Natural killer cell (primary cell): ENCODE results near the gene FTO. TPM values are rescaled to one million over a fixed set of nuclear protein-coding genes. Genes with fewer than 3 reads are reported as not detected.

Experiments used
- ATAC-seq, 3 donors: fragments of 150-1000 bp in 2 of 3; fragments of 200-7000 bp in 1 of 3; cut with Tn5 transposase; 1 replicate in 1 of 3; 2 replicates in 2 of 3; pipeline ENCODE4 v1.10.0; 2021; ENCODE audit warnings: mild to moderate bottlenecking in 2 of 3, moderate library complexity in 2 of 3
- DNase-seq, 2 donors: peaks; one replicate each; pipeline versions ENCODE4 v3.0.0 to v3.0.0-alpha.2; 2013 to 2021; ENCODE audit warnings: mixed read lengths in 1 of 2
- H3K27ac ChIP-seq: one replicate; pipeline ENCODE4 v1.5.1; 2013; ENCODE audit warnings: mild to moderate bottlenecking, low read length
- H3K27me3 ChIP-seq: one replicate; pipeline ENCODE4 v1.6.1; 2013; ENCODE audit warnings: low read length; ENCODE audit not compliant: control insufficient read depth, insufficient read depth
- H3K36me3 ChIP-seq: one replicate; pipeline ENCODE4 v1.6.1; 2013; ENCODE audit warnings: low read length; ENCODE audit not compliant: control insufficient read depth, insufficient read depth
- H3K4me1 ChIP-seq: one replicate; pipeline ENCODE4 v1.6.1; 2013; ENCODE audit warnings: low read length; ENCODE audit not compliant: control insufficient read depth, insufficient read depth
- H3K4me3 ChIP-seq: one replicate; pipeline ENCODE4 v1.5.1; 2013; ENCODE audit warnings: low read length
- H3K9me3 ChIP-seq: one replicate; pipeline ENCODE4 v1.6.1; 2013; ENCODE audit warnings: low read length; ENCODE audit not compliant: control insufficient read depth, insufficient read depth
- H3K27ac Mint-ChIP-seq, 2 donors: one replicate each; pipeline ENCODE4 v1.8.0; 2022; ENCODE audit warnings: mild to moderate bottlenecking in 2 of 2, mixed read lengths in 2 of 2, moderate library complexity in 1 of 2
- H3K27me3 Mint-ChIP-seq, 2 donors: one replicate each; pipeline ENCODE4 v1.8.0; 2022; ENCODE audit warnings: low read depth in 2 of 2, mixed read lengths in 2 of 2
- H3K36me3 Mint-ChIP-seq: one replicate; pipeline ENCODE4 v1.8.0; 2022; ENCODE audit warnings: mixed read lengths
- H3K4me1 Mint-ChIP-seq, 2 donors: one replicate each; pipeline ENCODE4 v1.8.0; 2022; ENCODE audit warnings: mixed read lengths in 2 of 2
- H3K4me3 Mint-ChIP-seq: one replicate; pipeline ENCODE4 v1.8.0; 2022; ENCODE audit warnings: mild to moderate bottlenecking, moderate library complexity, mixed read lengths
- H3K9me3 Mint-ChIP-seq, 2 donors: one replicate each; pipeline ENCODE4 v1.8.0; 2022; ENCODE audit warnings: mixed read lengths in 2 of 2
- WGBS: methylation state at CpG from one replicate; pipeline ENCODE4 v1.1.7; 2013; ENCODE audit warnings: missing lambda C conversion rate; ENCODE audit not compliant: insufficient coverage; 5-methylcytosine and 5-hydroxymethylcytosine counted together
- intact Hi-C: fragments of 100-400 bp; cut with micrococcal nuclease; formaldehyde crosslinking; loops from one replicate; pipeline ENCODE4 v1.14.2; 2022
- total RNA-seq, 4 donors: library from RNA; stranded (reverse); fragments of 120-200 nt in 1 of 4; gene quantifications; one replicate each; pipeline versions ENCODE4 v1.2.3 to v1.2.4, GENCODE V29; 2013 to 2022
- TF ChIP-seq, protein P1 (sequence below): fragments of 200-600 bp; IDR thresholded peaks from one replicate; pipeline ENCODE4 v1.8.0; 2022; ENCODE audit warnings: antibody characterized with exemption

The FTO gene
- total RNA-seq, 3 donors from 2014 or later (not counting 1 experiment from before 2014, with no cell fraction given), result 55.4 to 70.5 (median 55.4) TPM

DNA sequence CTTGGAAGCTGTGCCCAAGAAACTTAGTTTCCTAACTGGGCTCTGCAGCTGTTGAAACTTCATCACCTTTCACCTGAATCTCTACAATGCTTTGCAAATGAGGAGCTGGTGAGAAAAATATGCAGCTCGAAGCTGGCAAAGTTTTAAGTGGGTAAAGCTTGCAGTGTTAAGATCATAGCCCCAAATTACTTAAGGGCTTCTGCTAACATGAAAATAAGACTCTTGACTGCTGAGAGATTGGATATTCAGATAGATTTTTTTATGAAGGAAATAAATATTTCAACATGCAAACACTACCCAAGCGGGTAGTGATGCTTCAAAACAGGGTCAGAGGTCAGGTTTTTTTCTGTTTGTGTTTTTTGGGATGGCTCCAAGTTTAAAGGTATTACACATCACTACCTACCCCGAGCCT is 278.7 kb downstream of the FTO start:
- H3K4me3 Mint-ChIP-seq, result no peak overlapping the region
- H3K36me3 ChIP-seq, result no peaks in the 10 kb centered on the region
- 100% methylated on average over 1 of the region's 3 CpGs for WGBS
- H3K4me3 ChIP-seq, result no peak overlapping the region
- H3K27ac ChIP-seq, result no peak overlapping the region
- DNase-seq, result no peak
- H3K9me3 ChIP-seq, result no peaks in the 10 kb centered on the region
- ATAC-seq, result no peak
- H3K27ac Mint-ChIP-seq, result no peak overlapping the region
- no peaks in the 10 kb centered on the region for H3K27me3 ChIP-seq
- TF ChIP-seq, protein P1, sequence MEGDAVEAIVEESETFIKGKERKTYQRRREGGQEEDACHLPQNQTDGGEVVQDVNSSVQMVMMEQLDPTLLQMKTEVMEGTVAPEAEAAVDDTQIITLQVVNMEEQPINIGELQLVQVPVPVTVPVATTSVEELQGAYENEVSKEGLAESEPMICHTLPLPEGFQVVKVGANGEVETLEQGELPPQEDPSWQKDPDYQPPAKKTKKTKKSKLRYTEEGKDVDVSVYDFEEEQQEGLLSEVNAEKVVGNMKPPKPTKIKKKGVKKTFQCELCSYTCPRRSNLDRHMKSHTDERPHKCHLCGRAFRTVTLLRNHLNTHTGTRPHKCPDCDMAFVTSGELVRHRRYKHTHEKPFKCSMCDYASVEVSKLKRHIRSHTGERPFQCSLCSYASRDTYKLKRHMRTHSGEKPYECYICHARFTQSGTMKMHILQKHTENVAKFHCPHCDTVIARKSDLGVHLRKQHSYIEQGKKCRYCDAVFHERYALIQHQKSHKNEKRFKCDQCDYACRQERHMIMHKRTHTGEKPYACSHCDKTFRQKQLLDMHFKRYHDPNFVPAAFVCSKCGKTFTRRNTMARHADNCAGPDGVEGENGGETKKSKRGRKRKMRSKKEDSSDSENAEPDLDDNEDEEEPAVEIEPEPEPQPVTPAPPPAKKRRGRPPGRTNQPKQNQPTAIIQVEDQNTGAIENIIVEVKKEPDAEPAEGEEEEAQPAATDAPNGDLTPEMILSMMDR, result no peak
- intact Hi-C loops, result no loop called here
- no peaks in the 10 kb centered on the region for H3K9me3 Mint-ChIP-seq
- H3K27me3 Mint-ChIP-seq, result no peaks in the 10 kb centered on the region
- H3K4me1 ChIP-seq, result no peaks in the 10 kb centered on the region
- H3K36me3 Mint-ChIP-seq, result no peaks in the 10 kb centered on the region
- no peaks in the 10 kb centered on the region for H3K4me1 Mint-ChIP-seq

DNA sequence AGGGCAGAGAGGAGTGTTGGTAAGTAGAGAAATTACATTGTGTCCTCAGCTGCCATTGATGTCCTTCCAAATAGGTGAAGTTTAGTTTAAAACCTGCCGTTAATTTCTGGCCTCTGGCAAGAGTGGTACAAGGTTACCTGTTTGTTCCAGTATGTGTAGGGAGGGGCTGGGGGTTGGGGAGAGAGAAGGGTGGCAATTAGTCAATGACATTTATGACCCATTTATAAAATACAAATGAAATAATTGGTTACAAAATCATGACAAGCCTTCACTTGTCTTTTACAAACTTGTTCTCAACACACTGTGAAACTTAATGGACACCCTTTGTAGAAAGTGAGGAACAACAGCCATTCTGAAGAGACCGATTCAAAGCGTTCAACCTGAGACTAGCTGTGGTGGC is 281.0 kb downstream of the FTO start:
- 98% methylated on average over 3 of the region's 3 CpGs for WGBS
- no peak overlapping the region for H3K4me3 ChIP-seq
- no peaks in the 10 kb centered on the region for H3K36me3 ChIP-seq
- TF ChIP-seq, protein P1, result no peak
- intact Hi-C loops, result no loop called here
- Mint-ChIP-seq H3K4me1 (no peaks in the 10 kb centered on the region), H3K9me3 (no peaks in the 10 kb centered on the region), H3K4me3 (no peak overlapping the region), H3K36me3 (no peaks in the 10 kb centered on the region), H3K27ac (no peak overlapping the region), H3K27me3 (no peaks in the 10 kb centered on the region)
- ATAC-seq, result no peak
- H3K9me3 ChIP-seq, result no peaks in the 10 kb centered on the region
- H3K27ac ChIP-seq, result no peak overlapping the region
- no peaks in the 10 kb centered on the region for H3K27me3 ChIP-seq
- DNase-seq, result no peak
- H3K4me1 ChIP-seq, result no peaks in the 10 kb centered on the region

DNA sequence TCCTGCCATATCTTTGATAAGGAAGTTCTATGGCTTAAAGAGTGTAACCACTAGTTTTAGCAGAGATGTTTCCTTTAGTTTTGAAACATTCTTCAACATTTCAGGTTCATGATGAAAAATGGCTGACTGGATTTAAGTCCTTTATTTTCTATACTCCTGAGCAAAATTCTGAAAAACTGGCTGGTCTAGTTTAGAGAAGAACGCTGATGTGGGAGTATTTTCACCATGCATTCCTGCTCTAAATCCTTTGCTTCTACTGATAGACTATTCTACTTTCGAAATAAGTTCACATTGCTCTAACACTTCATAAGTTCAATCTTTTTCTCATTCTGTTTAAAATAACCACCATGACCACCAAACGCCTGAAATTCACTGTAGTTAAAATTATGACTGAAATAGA is 281.9 kb downstream of the FTO start:
- Histone ChIP-seq H3K4me1 (no peaks in the 10 kb centered on the region), H3K9me3 (no peaks in the 10 kb centered on the region), H3K36me3 (no peaks in the 10 kb centered on the region), H3K4me3 (no peak overlapping the region), H3K27ac (no peak overlapping the region), H3K27me3 (no peaks in the 10 kb centered on the region)
- TF ChIP-seq, protein P1, result no peak
- no peaks in the 10 kb centered on the region for H3K9me3 Mint-ChIP-seq
- H3K36me3 Mint-ChIP-seq, result no peaks in the 10 kb centered on the region
- H3K4me3 Mint-ChIP-seq, result no peak overlapping the region
- H3K27me3 Mint-ChIP-seq, result no peaks in the 10 kb centered on the region
- DNase-seq, result no peak
- no peak overlapping the region for H3K27ac Mint-ChIP-seq
- peaks cover under 1 to 3% of the 10 kb centered on the region in 2 donors for H3K4me1 Mint-ChIP-seq
- intact Hi-C loops, result no loop called here
- 89% methylated on average over 1 of the region's 3 CpGs for WGBS
- ATAC-seq, result no peak

DNA sequence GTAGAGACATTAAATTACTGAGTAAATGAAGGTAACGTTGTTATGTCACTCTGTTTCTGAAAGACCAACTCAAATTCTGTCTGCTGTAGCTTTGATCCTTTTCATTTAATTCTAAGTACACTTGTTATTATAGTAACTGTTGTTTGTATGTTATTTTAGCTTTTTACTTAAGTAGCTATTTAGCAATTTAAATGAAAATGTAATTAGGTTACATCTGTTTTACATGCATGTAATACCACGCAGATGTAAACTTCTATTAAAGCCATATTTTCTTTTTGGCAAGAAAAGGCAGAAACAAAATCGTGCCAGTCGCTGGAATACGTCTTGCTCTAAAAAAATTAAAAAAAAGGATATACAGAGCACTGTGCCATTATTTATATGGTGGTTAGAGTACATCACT is 282.8 kb downstream of the FTO start:
- TF ChIP-seq, protein P1, result no peak
- no peaks in the 10 kb centered on the region for H3K4me1 ChIP-seq
- H3K4me3 ChIP-seq, result no peak overlapping the region
- no peaks in the 10 kb centered on the region for H3K9me3 ChIP-seq
- 92% methylated on average over 2 of the region's 5 CpGs for WGBS
- Mint-ChIP-seq H3K9me3 (no peaks in the 10 kb centered on the region), H3K27ac (no peak overlapping the region), H3K27me3 (no peaks in the 10 kb centered on the region), H3K4me3 (no peak overlapping the region), H3K36me3 (no peaks in the 10 kb centered on the region), H3K4me1 (peaks cover 9 to 10% of the 10 kb centered on the region in 2 donors)
- H3K27me3 ChIP-seq, result no peaks in the 10 kb centered on the region
- no peak for DNase-seq
- no peak overlapping the region for H3K27ac ChIP-seq
- H3K36me3 ChIP-seq, result no peaks in the 10 kb centered on the region
- intact Hi-C loops, result no loop called here
- no peak for ATAC-seq
